IMR-90 (cell line): ENCODE results near the gene IL1RAPL1. TPM values are rescaled to one million over a fixed set of nuclear protein-coding genes. Genes with fewer than 3 reads are reported as not detected.

ENCODE experiments used
- ATAC-seq: fragments of 200-7000 bp; cut with Tn5 transposase; 2 replicates; pipeline ENCODE4 v1.9.1; 2020; ENCODE audit warnings: low read depth, mild to moderate bottlenecking, moderate library complexity
- BruUV-seq: library from RNA; stranded (reverse); fragments of 400-500 nt; replicated peaks from 2 replicates; lab custom pipeline; 2021; lab: Mats Ljungman, UMichigan
- CTCF ChIA-PET: fragments of 300-600 bp; formaldehyde crosslinking; extraction: SDS; loops from one replicate; lab custom pipeline; 2021; ENCODE audit warnings: antibody characterized with exemption; lab: Yijun Ruan, JAX
- POLR2A ChIA-PET: fragments of 300-600 bp; sonication (Branson Sonifier 250); formaldehyde crosslinking; loops from one replicate; lab custom pipeline; 2022; ENCODE audit warnings: antibody characterized with exemption; ENCODE audit not compliant: unreplicated experiment; lab: Charles Lee
- DNase-seq: peaks from one replicate; pipeline ENCODE4 v3.0.0; 2013
- H2AFZ ChIP-seq: replicated peaks from 2 replicates; pipeline ENCODE3; 2013; ENCODE audit warnings: low read length, mild to moderate bottlenecking; ENCODE audit not compliant: poor library complexity
- H2AK5ac ChIP-seq: 2 replicates; pipeline ENCODE4 v1.6.1; 2013; ENCODE audit warnings: low read depth, low read length, inconsistent platforms
- H2AK9ac ChIP-seq: replicated peaks from 2 replicates; pipeline ENCODE3; 2013; ENCODE audit warnings: mild to moderate bottlenecking, low read depth, low read length, moderate library complexity; ENCODE audit not compliant: poor library complexity
- H2BK120ac ChIP-seq: 2 replicates; pipeline ENCODE4 v1.6.1; 2013; ENCODE audit warnings: low read depth, low read length, inconsistent platforms
- H2BK15ac ChIP-seq: 3 replicates; pipeline ENCODE4 v1.6.1; 2013; ENCODE audit warnings: low read depth, low read length, inconsistent platforms
- H2BK20ac ChIP-seq: 2 replicates; pipeline ENCODE4 v1.6.1; 2013; ENCODE audit warnings: low read depth, mild to moderate bottlenecking, inconsistent platforms, low read length, moderate library complexity
- H2BK5ac ChIP-seq: 2 replicates; pipeline ENCODE4 v1.6.1; 2013; ENCODE audit warnings: mild to moderate bottlenecking, low read depth, low read length, inconsistent platforms; ENCODE audit not compliant: poor library complexity, severe bottlenecking
- H3K14ac ChIP-seq: replicated peaks from 2 replicates; pipeline ENCODE4 v1.6.1; 2013; ENCODE audit warnings: low read depth, low read length, inconsistent platforms
- H3K18ac ChIP-seq: 2 replicates; pipeline ENCODE4 v1.6.1; 2013; ENCODE audit warnings: low read depth, low read length, control low read depth
- H3K23ac ChIP-seq: 2 replicates; pipeline ENCODE4 v1.6.1; 2013; ENCODE audit warnings: low read depth, low read length, inconsistent platforms
- H3K27ac ChIP-seq: 2 replicates; pipeline ENCODE4 v1.5.1; 2013; ENCODE audit warnings: mild to moderate bottlenecking, control low read depth, low read length; ENCODE audit not compliant: insufficient read depth
- H3K27me3 ChIP-seq: 2 replicates; pipeline ENCODE4 v1.6.1; 2013; ENCODE audit warnings: low read length; ENCODE audit not compliant: control insufficient read depth, insufficient read depth
- H3K36me3 ChIP-seq: 2 replicates; pipeline ENCODE4 v1.6.1; 2013; ENCODE audit warnings: low read length, mixed read lengths; ENCODE audit not compliant: control insufficient read depth, insufficient read depth
- H3K4ac ChIP-seq: 2 replicates; pipeline ENCODE4 v1.6.1; 2013; ENCODE audit warnings: low read depth, low read length, inconsistent platforms
- H3K4me1 ChIP-seq: 2 replicates; pipeline ENCODE4 v1.6.1; 2013; ENCODE audit warnings: low read length, mixed read lengths; ENCODE audit not compliant: control insufficient read depth, insufficient read depth
- H3K4me2 ChIP-seq: 2 replicates; pipeline ENCODE4 v1.6.1; 2013; ENCODE audit warnings: low read depth, mild to moderate bottlenecking, control low read depth, low read length, moderate library complexity
- H3K4me3 ChIP-seq: 2 replicates; pipeline ENCODE4 v1.5.1; 2013; ENCODE audit warnings: low read depth, mild to moderate bottlenecking, control low read depth, low read length, moderate library complexity; ENCODE audit not compliant: insufficient read depth
- H3K56ac ChIP-seq: 2 replicates; pipeline ENCODE4 v1.6.1; 2013; ENCODE audit warnings: low read length, inconsistent platforms; ENCODE audit not compliant: insufficient read depth; ENCODE audit errors: extremely low read depth
- H3K79me1 ChIP-seq, 2 experiments: 2 replicates each; pipeline ENCODE4 v1.6.1; 2013; ENCODE audit warnings: low read length in 2 of 2, inconsistent platforms in 1 of 2, low read depth in 1 of 2
- H3K9ac ChIP-seq: 2 replicates; pipeline ENCODE4 v1.6.1; 2013; ENCODE audit warnings: low read depth, low read length, control low read depth
- H3K9me1 ChIP-seq: 2 replicates; pipeline ENCODE4 v1.6.1; 2013; ENCODE audit warnings: low read length, inconsistent platforms; ENCODE audit not compliant: insufficient read depth
- H3K9me3 ChIP-seq: 2 replicates; pipeline ENCODE4 v1.6.1; 2013; ENCODE audit warnings: low read length; ENCODE audit not compliant: control insufficient read depth, insufficient read depth
- H4K20me1 ChIP-seq: 2 replicates; pipeline ENCODE4 v1.6.1; 2013; ENCODE audit warnings: low read length, inconsistent platforms; ENCODE audit not compliant: insufficient read depth
- H4K5ac ChIP-seq: 2 replicates; pipeline ENCODE4 v1.6.1; 2013; ENCODE audit warnings: mild to moderate bottlenecking, low read depth, low read length, control low read depth
- H4K8ac ChIP-seq, 2 experiments: 2 replicates each; pipeline ENCODE4 v1.6.1; 2013; ENCODE audit warnings: low read depth in 2 of 2, low read length in 2 of 2, control low read depth in 1 of 2, inconsistent platforms in 1 of 2
- H4K91ac ChIP-seq: 2 replicates; pipeline ENCODE4 v1.6.1; 2013; ENCODE audit warnings: low read depth, low read length, inconsistent platforms; ENCODE audit not compliant: insufficient read depth
- BHLHE40 ChIP-seq: fragments of 150-350 bp; IDR thresholded peaks from 2 replicates; pipeline ENCODE4 v1.6.1; 2016; ENCODE audit warnings: mild to moderate bottlenecking, low read depth, low read length
- CEBPB ChIP-seq: IDR thresholded peaks from 2 replicates; pipeline ENCODE4 v1.6.1; 2012; ENCODE audit warnings: low read depth, low read length, improper control_type of control experiment
- CHD1 ChIP-seq: IDR thresholded peaks from 2 replicates; pipeline ENCODE4 v1.6.1; 2012; ENCODE audit warnings: low read depth, low read length, improper control_type of control experiment
- CTCF ChIP-seq: conservative IDR thresholded peaks from 2 replicates; pipeline ENCODE4 v1.5.1; 2012; ENCODE audit warnings: mild to moderate bottlenecking, low read depth, low read length, improper control_type of control experiment
- ELK1 ChIP-seq: fragments of 150-350 bp; IDR thresholded peaks from 2 replicates; pipeline ENCODE4 v1.6.1; 2016; ENCODE audit warnings: low read depth, mild to moderate bottlenecking, low read length, moderate library complexity, borderline replicate concordance
- FOS ChIP-seq: fragments of 150-350 bp; IDR thresholded peaks from 2 replicates; pipeline ENCODE4 v1.6.1; 2016; ENCODE audit warnings: low read depth, low read length
- MAFK ChIP-seq: IDR thresholded peaks from 2 replicates; pipeline ENCODE4 v1.6.1; 2012; ENCODE audit warnings: low read depth, low read length, improper control_type of control experiment
- MAZ ChIP-seq: IDR thresholded peaks from 2 replicates; pipeline ENCODE4 v1.6.1; 2012; ENCODE audit warnings: low read depth, mild to moderate bottlenecking, low read length, improper control_type of control experiment, moderate library complexity, borderline replicate concordance
- MXI1 ChIP-seq: IDR thresholded peaks from 2 replicates; pipeline ENCODE4 v1.6.1; 2012; ENCODE audit warnings: low read depth, mild to moderate bottlenecking, low read length, moderate library complexity, borderline replicate concordance
- NFE2L2 ChIP-seq: fragments of 150-350 bp; IDR thresholded peaks from 2 replicates; pipeline ENCODE4 v1.6.1; 2016; ENCODE audit warnings: low read depth, mild to moderate bottlenecking, low read length
- RAD21 ChIP-seq: IDR thresholded peaks from 2 replicates; pipeline ENCODE4 v1.6.1; 2012; ENCODE audit warnings: low read length, improper control_type of control experiment
- RFX5 ChIP-seq: IDR thresholded peaks from 2 replicates; pipeline ENCODE4 v1.8.0; 2012; ENCODE audit warnings: low read depth, mild to moderate bottlenecking, low read length, moderate library complexity
- WGBS, 2 experiments: methylation state at CpG; one replicate each; pipeline versions ENCODE4 v1.1.5 to v1.1.7; 2013; ENCODE audit warnings: missing lambda C conversion rate in 2 of 2; ENCODE audit not compliant: insufficient read length in 1 of 2; ENCODE audit errors: extremely low coverage in 2 of 2; 5-methylcytosine and 5-hydroxymethylcytosine counted together
- dilution Hi-C: fragments of 300-500 bp; cut with HindIII; formaldehyde crosslinking; loops from one replicate; pipeline ENCODE4 v1.14.3; 2018; ENCODE audit warnings: low sequenced_read_pairs; ENCODE audit not compliant: unreplicated experiment
- in situ Hi-C: fragments of 300-500 bp; cut with MboI; formaldehyde crosslinking; loops from 3 replicates; pipeline ENCODE4 v1.14.3; 2019; ENCODE audit warnings: low sequenced_read_pairs, inconsistent platforms, mixed read lengths
- intact Hi-C: fragments of 100-400 bp; cut with micrococcal nuclease; formaldehyde crosslinking; loops from 2 replicates; pipeline ENCODE4 v1.10.0; 2022
- polyA plus RNA-seq, 3 experiments: library from polyadenylated mRNA; depleted of rRNA; stranded (reverse); fragments of >200 nt; gene quantifications; 2 replicates each; pipeline ENCODE4 v1.2.3, GENCODE V29; 2012; ENCODE audit warnings: low replicate concordance in 1 of 3
- total RNA-seq: library from RNA; depleted of rRNA; stranded (reverse); fragments of >200 nt; gene quantifications from 2 replicates; pipeline ENCODE4 v1.2.3, GENCODE V29; 2012
- TF ChIP-seq, protein P1 (sequence below): fragments of 150-350 bp; IDR thresholded peaks from 2 replicates; pipeline ENCODE4 v1.6.1; 2017; ENCODE audit warnings: mild to moderate bottlenecking, antibody characterized with exemption, low read length, low read depth

The IL1RAPL1 gene
- total and polyA plus RNA-seq, 2 of the 4 experiments (the other 2 are of a cell fraction), result 1.5 to 9.0 TPM

DNA sequence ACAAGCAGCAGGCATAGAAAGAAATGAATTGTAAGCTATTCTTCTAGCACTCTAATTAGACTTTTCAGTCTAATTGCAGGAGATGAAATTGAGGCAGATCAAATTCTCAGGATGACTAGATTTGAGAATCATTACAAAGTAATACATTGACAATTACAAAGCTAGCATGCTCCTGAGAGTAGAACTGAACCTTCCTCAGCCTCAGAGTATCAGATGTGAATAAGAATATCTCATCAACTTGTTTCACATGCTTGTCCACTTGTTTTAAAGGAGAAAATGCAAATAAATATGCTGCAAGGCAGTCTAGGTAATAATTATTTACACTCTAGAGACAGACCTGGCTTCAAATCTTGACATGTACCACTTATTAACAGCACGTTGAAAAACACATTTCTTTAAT, 1137.1 kb downstream of the IL1RAPL1 start:
- no peak overlapping the region for H2AK5ac ChIP-seq
- H3K9me3 ChIP-seq, result no peaks in the 10 kb centered on the region
- no peak overlapping the region for H2BK5ac ChIP-seq
- dilution Hi-C loops (no loop called here), intact Hi-C loops (no loop called here), in situ Hi-C loops (no loop called here)
- H3K9ac ChIP-seq, result no peak overlapping the region
- no peak overlapping the region for H2BK15ac ChIP-seq
- H4K91ac ChIP-seq, result no peak overlapping the region
- no peak overlapping the region for H3K56ac ChIP-seq
- no peaks in the 10 kb centered on the region for H4K20me1 ChIP-seq
- H3K4ac ChIP-seq, result no peak overlapping the region
- H3K36me3 ChIP-seq, result no peaks in the 10 kb centered on the region
- ATAC-seq (no peak), DNase-seq (no peak)
- H3K79me1 ChIP-seq, result no peaks in the 10 kb centered on the region
- ChIA-PET POLR2A (no interaction called here), CTCF (interaction anchor here (1.0 kb wide), 1 partner anchor 9 kb away, joined by 3 read pairs; no protein-coding TSS in a partner anchor)
- no peak overlapping the region for H2AFZ ChIP-seq
- no peak overlapping the region for H2AK9ac ChIP-seq
- H4K8ac ChIP-seq, result no peak overlapping the region
- no peaks in the 10 kb centered on the region; the same call in 1 of the 2 replicates for H3K9me1 ChIP-seq
- WGBS, 2 experiments, result no CpG with 5 or more reads among the region's 1 CpG
- H2BK120ac ChIP-seq, result no peak overlapping the region
- no peak overlapping the region for H3K18ac ChIP-seq
- H3K4me1 ChIP-seq, result no peaks in the 10 kb centered on the region
- no peak overlapping the region for H3K23ac ChIP-seq
- no peak for TF ChIP-seq BHLHE40
- TF ChIP-seq MAZ, result no peak
- no peak for TF ChIP-seq CTCF
- TF ChIP-seq NFE2L2, result no peak
- TF ChIP-seq CHD1, result no peak
- TF ChIP-seq RFX5, result no peak
- TF ChIP-seq RAD21, result no peak
- TF ChIP-seq, protein P1, sequence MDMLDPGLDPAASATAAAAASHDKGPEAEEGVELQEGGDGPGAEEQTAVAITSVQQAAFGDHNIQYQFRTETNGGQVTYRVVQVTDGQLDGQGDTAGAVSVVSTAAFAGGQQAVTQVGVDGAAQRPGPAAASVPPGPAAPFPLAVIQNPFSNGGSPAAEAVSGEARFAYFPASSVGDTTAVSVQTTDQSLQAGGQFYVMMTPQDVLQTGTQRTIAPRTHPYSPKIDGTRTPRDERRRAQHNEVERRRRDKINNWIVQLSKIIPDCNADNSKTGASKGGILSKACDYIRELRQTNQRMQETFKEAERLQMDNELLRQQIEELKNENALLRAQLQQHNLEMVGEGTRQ, result no peak
- no peak for TF ChIP-seq MXI1
- TF ChIP-seq FOS, result no peak
- no peak for TF ChIP-seq ELK1
- TF ChIP-seq CEBPB, result no peak
- no peak for TF ChIP-seq MAFK
- no peak overlapping the region for H2BK20ac ChIP-seq
- no TSS peak for BruUV-seq
- H4K5ac ChIP-seq, result no peak overlapping the region
- 0 out of 2 replicates have a peak, but pooled peaks cover 2% of the 10 kb centered on the region for H3K27me3 ChIP-seq
- no peak overlapping the region for H3K4me2 ChIP-seq
- no peak overlapping the region for H3K14ac ChIP-seq
- H3K27ac ChIP-seq, result no peak overlapping the region
- no peak overlapping the region for H3K4me3 ChIP-seq
